ENCODE measurements around the gene LUC7L3.
"Not testable (repeated sequence)": the region's sequence is repeated elsewhere in the genome, so short reads cannot be mapped to it uniquely, and the experiment has no call there.

The LUC7L3 gene

GRCh38 chr17:50715471-50715870, 3.9 kb upstream of the LUC7L3 start:
- TF ChIP-seq CTCF (conservative IDR thresholded peaks at IDR 0.05; ENCODE audit: low read depth, low read length): no peak
- no peak for DNase-seq (ENCODE audit: low read depth)
- no peak overlapping the region for H3K4me3 ChIP-seq (ENCODE audit: low read depth, low read length)

- peak overlapping the region; percentile 97 for H3K4me3 ChIP-seq (ENCODE audit: low read depth, low read length)
- no peak for TF ChIP-seq CTCF (conservative IDR thresholded peaks at IDR 0.05; ENCODE audit: low read depth, low read length)
- DNase-seq (ENCODE audit: low read depth): no peak
These were observed 756 bp downstream of the LUC7L3 start for GRCh38 chr17:50719924-50720794.

- H3K4me3 ChIP-seq (ENCODE audit: low read depth, low read length): peak overlapping the region; percentile 97
- DNase-seq (ENCODE audit: low read depth): no peak
- TF ChIP-seq CTCF (conservative IDR thresholded peaks at IDR 0.05; ENCODE audit: low read depth, low read length): no peak
These were observed 2.0 kb downstream of the LUC7L3 start for GRCh38 chr17:50721194-50722010.

- H3K4me3 ChIP-seq (ENCODE audit: low read depth, low read length): no peak overlapping the region
- no peak for DNase-seq (ENCODE audit: low read depth)
- TF ChIP-seq CTCF (conservative IDR thresholded peaks at IDR 0.05; ENCODE audit: low read depth, low read length): no peak
These were observed 3.3 kb downstream of the LUC7L3 start for GRCh38 chr17:50722746-50723145.

- not testable (repeated sequence) for DNase-seq (ENCODE audit: low read depth); H3K4me3 ChIP-seq (ENCODE audit: low read depth, low read length)
These were observed 5.2 kb downstream of the LUC7L3 start for GRCh38 chr17:50724622-50725021.

- TF ChIP-seq CTCF (conservative IDR thresholded peaks at IDR 0.05; ENCODE audit: low read depth, low read length): no peak
- no peak overlapping the region for H3K4me3 ChIP-seq (ENCODE audit: low read depth, low read length)
- no peak for DNase-seq (ENCODE audit: low read depth)
These were observed 6.6 kb downstream of the LUC7L3 start for GRCh38 chr17:50725769-50726655.

GRCh38 chr17:50728112-50728429, 8.7 kb downstream of the LUC7L3 start:
- H3K4me3 ChIP-seq (ENCODE audit: low read depth, low read length): no peak overlapping the region
- no peak for TF ChIP-seq CTCF (conservative IDR thresholded peaks at IDR 0.05; ENCODE audit: low read depth, low read length)

More at GRCh38 chr17:50728112-50728429, 8.7 kb downstream of the LUC7L3 start:
- DNase-seq (ENCODE audit: low read depth): no peak
